H9 (cell line): ENCODE data around the gene DACH1. TPM values are rescaled to one million over a fixed set of nuclear protein-coding genes. Genes with fewer than 3 reads are reported as not detected.
A peak's percentile ranks its signal among the peaks of the same experiment; 100 is the strongest.

ENCODE experiments used
- DNase-seq: peaks from one replicate; pipeline ENCODE4 v3.0.0-alpha.2; 2017
- H2AFZ ChIP-seq: one replicate; pipeline ENCODE4 v1.6.1; 2013; ENCODE audit warnings: mild to moderate bottlenecking, low read length, control low read depth, moderate library complexity
- H2AK5ac ChIP-seq: 2 replicates; pipeline ENCODE4 v1.6.1; 2013; ENCODE audit warnings: low read length, control low read depth, mixed read lengths; ENCODE audit not compliant: insufficient read length
- H2BK120ac ChIP-seq: one replicate; pipeline ENCODE4 v1.6.1; 2013; ENCODE audit warnings: low read depth, mild to moderate bottlenecking, low read length, control low read depth, inconsistent platforms; ENCODE audit not compliant: poor library complexity, severe bottlenecking
- H2BK12ac ChIP-seq: 2 replicates; pipeline ENCODE4 v1.6.1; 2013; ENCODE audit warnings: low read length, control low read depth, mixed read lengths, low read depth; ENCODE audit not compliant: insufficient read length
- H2BK15ac ChIP-seq: 2 replicates; pipeline ENCODE4 v1.6.1; 2013; ENCODE audit warnings: low read depth, low read length, control low read depth
- H2BK20ac ChIP-seq: one replicate; pipeline ENCODE4 v1.6.1; 2013; ENCODE audit warnings: low read depth, mild to moderate bottlenecking, low read length, control low read depth, inconsistent platforms; ENCODE audit not compliant: poor library complexity, severe bottlenecking
- H2BK5ac ChIP-seq: 2 replicates; pipeline ENCODE4 v1.6.1; 2013; ENCODE audit warnings: low read length, control low read depth, mixed read lengths; ENCODE audit not compliant: insufficient read length
- H3K14ac ChIP-seq: 2 replicates; pipeline ENCODE4 v1.6.1; 2013; ENCODE audit warnings: low read length, control low read depth; ENCODE audit not compliant: insufficient read depth
- H3K18ac ChIP-seq: 2 replicates; pipeline ENCODE4 v1.6.1; 2013; ENCODE audit warnings: low read depth, mild to moderate bottlenecking, mixed read lengths, low read length, control low read depth; ENCODE audit not compliant: insufficient read length
- H3K23ac ChIP-seq: 2 replicates; pipeline ENCODE4 v1.6.1; 2013; ENCODE audit warnings: low read length, control low read depth, mixed read lengths, low read depth; ENCODE audit not compliant: insufficient read length
- H3K23me2 ChIP-seq: 2 replicates; pipeline ENCODE4 v1.6.1; 2013; ENCODE audit warnings: low read depth, mild to moderate bottlenecking, mixed read lengths, low read length, control low read depth; ENCODE audit not compliant: insufficient read length, poor library complexity, severe bottlenecking
- H3K27ac ChIP-seq: 2 replicates; pipeline ENCODE4 v1.5.1; 2013; ENCODE audit warnings: low read length, control low read depth, mixed read lengths, low read depth; ENCODE audit not compliant: insufficient read length
- H3K27me3 ChIP-seq: 2 replicates; pipeline ENCODE4 v1.6.1; 2013; ENCODE audit warnings: low read length, control low read depth, inconsistent platforms; ENCODE audit not compliant: insufficient read depth
- H3K4ac ChIP-seq: 2 replicates; pipeline ENCODE4 v1.6.1; 2013; ENCODE audit warnings: low read depth, mild to moderate bottlenecking, control low read depth, inconsistent platforms, low read length, moderate library complexity
- H3K4me1 ChIP-seq: 2 replicates; pipeline ENCODE4 v1.6.1; 2013; ENCODE audit warnings: low read length, control low read depth, inconsistent platforms; ENCODE audit not compliant: insufficient read depth
- H3K4me2 ChIP-seq: 2 replicates; pipeline ENCODE4 v1.6.1; 2013; ENCODE audit warnings: low read length, control low read depth, mixed read lengths; ENCODE audit not compliant: insufficient read length, insufficient read depth
- H3K56ac ChIP-seq: 2 replicates; pipeline ENCODE4 v1.6.1; 2013; ENCODE audit warnings: low read depth, mild to moderate bottlenecking, mixed read lengths, low read length, control low read depth; ENCODE audit not compliant: insufficient read length
- H3K79me1 ChIP-seq: 2 replicates; pipeline ENCODE4 v1.6.1; 2013; ENCODE audit warnings: low read depth, mild to moderate bottlenecking, moderate library complexity, low read length, control low read depth, inconsistent platforms; ENCODE audit not compliant: insufficient read depth, poor library complexity, severe bottlenecking
- H3K79me2 ChIP-seq: 2 replicates; pipeline ENCODE4 v1.6.1; 2013; ENCODE audit warnings: low read length, control low read depth, inconsistent platforms; ENCODE audit not compliant: insufficient read depth
- H3K9ac ChIP-seq: 2 replicates; pipeline ENCODE4 v1.6.1; 2013; ENCODE audit warnings: low read length, control low read depth, mixed read lengths; ENCODE audit not compliant: insufficient read length; ENCODE audit errors: extremely low read depth
- H3K9me3 ChIP-seq: one replicate; pipeline ENCODE4 v1.6.1; 2013; ENCODE audit warnings: low read depth, low read length, inconsistent platforms; ENCODE audit not compliant: control insufficient read depth
- H3T11ph ChIP-seq: one replicate; pipeline ENCODE4 v1.6.1; 2013; ENCODE audit warnings: mild to moderate bottlenecking, low read length, control low read depth, inconsistent platforms
- H4K20me1 ChIP-seq: one replicate; pipeline ENCODE4 v1.6.1; 2013; ENCODE audit not compliant: control insufficient read depth, insufficient read length, insufficient read depth
- H4K5ac ChIP-seq: 2 replicates; pipeline ENCODE4 v1.6.1; 2013; ENCODE audit warnings: low read depth, mild to moderate bottlenecking, mixed read lengths, low read length, control low read depth; ENCODE audit not compliant: insufficient read length
- H4K8ac ChIP-seq: replicated peaks from 2 replicates; pipeline ENCODE4 v1.6.1; 2013; ENCODE audit warnings: low read length, control low read depth, mixed read lengths, low read depth; ENCODE audit not compliant: insufficient read length
- H4K91ac ChIP-seq: 2 replicates; pipeline ENCODE4 v1.6.1; 2013; ENCODE audit warnings: low read depth, mild to moderate bottlenecking, moderate library complexity, mixed read lengths, low read length, control low read depth; ENCODE audit not compliant: insufficient read length
- H3K27ac Mint-ChIP-seq, 3 experiments: 2 replicates in 2 of 3; 3 replicates in 1 of 3; pipeline ENCODE4 v1.8.0; 2020 to 2021; ENCODE audit warnings: mixed read lengths in 3 of 3, mild to moderate bottlenecking in 1 of 3, moderate library complexity in 1 of 3
- H3K27me3 Mint-ChIP-seq: 2 replicates; pipeline ENCODE4 v1.8.0; 2021; ENCODE audit warnings: low read depth, mild to moderate bottlenecking, moderate library complexity, mixed read lengths
- H3K36me3 Mint-ChIP-seq, 3 experiments: 2 replicates in 2 of 3; 3 replicates in 1 of 3; pipeline ENCODE4 v1.8.0; 2020 to 2021; ENCODE audit warnings: low read depth in 3 of 3, mixed read lengths in 3 of 3; ENCODE audit not compliant: insufficient read depth in 1 of 3
- H3K4me1 Mint-ChIP-seq, 2 experiments: 2 replicates each; pipeline ENCODE4 v1.8.0; 2020; ENCODE audit warnings: mixed read lengths in 2 of 2
- H3K4me3 Mint-ChIP-seq, 2 experiments: 2 replicates in 1 of 2; 3 replicates in 1 of 2; pipeline ENCODE4 v1.8.0; 2020 to 2021; ENCODE audit warnings: mild to moderate bottlenecking in 2 of 2, mixed read lengths in 2 of 2, moderate library complexity in 1 of 2
- H3K9me3 Mint-ChIP-seq, 2 experiments: 2 replicates in 1 of 2; 3 replicates in 1 of 2; pipeline ENCODE4 v1.8.0; 2020; ENCODE audit warnings: mild to moderate bottlenecking in 2 of 2, mixed read lengths in 2 of 2, moderate library complexity in 1 of 2
- WGBS: extraction: QIAGEN DNeasy Blood & Tissue Kit; methylation state at CpG from one replicate; pipeline ENCODE4 v1.1.7; 2013; ENCODE audit warnings: missing lambda C conversion rate, low lambda C conversion rate, mixed read lengths; ENCODE audit not compliant: insufficient read length; ENCODE audit errors: extremely low coverage; 5-methylcytosine and 5-hydroxymethylcytosine counted together
- total RNA-seq: library from RNA; stranded (reverse); gene quantifications from 2 replicates; pipeline ENCODE4 v1.2.1, GENCODE V29; 2021
- TF ChIP-seq, protein P1 (sequence below): fragments of 200-600 bp; sonication (generic); conservative IDR thresholded peaks from 3 replicates; pipeline ENCODE4 v1.8.0; 2021; ENCODE audit warnings: antibody characterized with exemption, mild to moderate bottlenecking

DACH1 gene
- total RNA-seq, 1 experiment from 2014 or later = not detected

DNA sequence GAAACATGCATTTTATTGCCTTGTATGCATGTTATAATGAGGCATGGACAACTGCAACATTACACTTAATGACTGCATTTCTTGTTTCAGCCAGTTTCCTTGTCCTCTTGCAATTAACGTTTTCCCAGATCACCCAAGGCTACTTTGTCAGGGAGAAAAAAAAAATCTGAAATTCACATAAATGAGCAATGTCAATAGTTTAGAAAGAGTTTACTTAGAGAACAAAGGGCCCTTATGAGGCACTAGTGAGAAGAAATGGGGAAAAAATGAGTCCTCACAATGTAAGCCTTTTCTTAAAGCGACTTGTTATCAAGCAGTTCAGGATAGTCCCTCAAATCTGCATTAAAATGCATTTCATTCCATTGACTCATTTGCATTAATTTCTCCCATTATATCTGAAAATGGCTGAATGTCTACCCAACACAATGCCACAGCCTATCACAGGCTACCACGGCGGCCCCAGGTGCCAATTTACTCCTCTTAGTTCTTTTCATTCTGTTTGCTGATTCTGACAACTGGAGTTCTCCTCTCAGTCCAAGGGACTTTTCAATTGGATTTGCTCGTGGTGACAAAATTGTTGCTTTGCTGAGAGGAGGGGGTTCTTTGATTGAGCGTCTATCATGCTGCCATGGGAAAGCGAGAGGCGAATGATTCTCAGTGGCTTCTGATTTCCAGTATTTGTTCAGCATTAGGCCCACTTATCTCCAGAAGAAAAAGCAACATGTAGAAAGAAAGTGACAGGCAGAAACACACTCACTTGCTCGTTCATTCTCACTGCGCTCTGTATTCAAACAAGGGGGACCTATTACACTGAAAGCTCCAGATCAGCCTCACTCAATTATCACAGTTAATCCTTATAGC is 107.1 kb downstream of the DACH1 start:
- Mint-ChIP-seq H3K4me1 (peaks cover 28 to 36% of the 10 kb centered on the region in 2 experiments), H3K36me3 (no peaks in the 10 kb centered on the region), H3K27me3 (no peaks in the 10 kb centered on the region), H3K27ac (peak overlapping the region; percentile 78 to 83 (median 81); a peak in 6 of 7 replicates), H3K9me3 (no peaks in the 10 kb centered on the region), H3K4me3 (peak overlapping the region in 1 of 2 experiments; percentile 38; a peak in 2 of 5 replicates)
- DNase-seq = peak; percentile 35
- H3K23ac ChIP-seq = no peak overlapping the region
- WGBS = no CpG with 5 or more reads among the region's 10 CpGs
- H3K9ac ChIP-seq = no peak overlapping the region
- H3K27ac ChIP-seq = peak overlapping the region; percentile 5
- no peak overlapping the region for H2BK20ac ChIP-seq
- TF ChIP-seq, protein P1, sequence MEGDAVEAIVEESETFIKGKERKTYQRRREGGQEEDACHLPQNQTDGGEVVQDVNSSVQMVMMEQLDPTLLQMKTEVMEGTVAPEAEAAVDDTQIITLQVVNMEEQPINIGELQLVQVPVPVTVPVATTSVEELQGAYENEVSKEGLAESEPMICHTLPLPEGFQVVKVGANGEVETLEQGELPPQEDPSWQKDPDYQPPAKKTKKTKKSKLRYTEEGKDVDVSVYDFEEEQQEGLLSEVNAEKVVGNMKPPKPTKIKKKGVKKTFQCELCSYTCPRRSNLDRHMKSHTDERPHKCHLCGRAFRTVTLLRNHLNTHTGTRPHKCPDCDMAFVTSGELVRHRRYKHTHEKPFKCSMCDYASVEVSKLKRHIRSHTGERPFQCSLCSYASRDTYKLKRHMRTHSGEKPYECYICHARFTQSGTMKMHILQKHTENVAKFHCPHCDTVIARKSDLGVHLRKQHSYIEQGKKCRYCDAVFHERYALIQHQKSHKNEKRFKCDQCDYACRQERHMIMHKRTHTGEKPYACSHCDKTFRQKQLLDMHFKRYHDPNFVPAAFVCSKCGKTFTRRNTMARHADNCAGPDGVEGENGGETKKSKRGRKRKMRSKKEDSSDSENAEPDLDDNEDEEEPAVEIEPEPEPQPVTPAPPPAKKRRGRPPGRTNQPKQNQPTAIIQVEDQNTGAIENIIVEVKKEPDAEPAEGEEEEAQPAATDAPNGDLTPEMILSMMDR = no peak
- H4K20me1 ChIP-seq = no peaks in the 10 kb centered on the region
- H3T11ph ChIP-seq = no peak overlapping the region
- no peak overlapping the region for H2BK5ac ChIP-seq
- H3K27me3 ChIP-seq = no peaks in the 10 kb centered on the region
- H4K8ac ChIP-seq = no peak overlapping the region
- H3K18ac ChIP-seq = no peak overlapping the region
- H2BK12ac ChIP-seq = no peak overlapping the region
- no peak overlapping the region for H2BK15ac ChIP-seq
- no peaks in the 10 kb centered on the region for H3K79me1 ChIP-seq
- H3K4me1 ChIP-seq = peaks cover 4% of the 10 kb centered on the region; the same call in 1 of the 2 replicates
- no peak overlapping the region for H2AFZ ChIP-seq
- no peaks in the 10 kb centered on the region for H3K79me2 ChIP-seq
- H4K91ac ChIP-seq = no peak overlapping the region
- no peaks in the 10 kb centered on the region for H3K23me2 ChIP-seq
- no peak overlapping the region for H4K5ac ChIP-seq
- no peaks in the 10 kb centered on the region for H3K9me3 ChIP-seq
- peak overlapping the region; percentile 39 for H3K4me2 ChIP-seq
- H3K56ac ChIP-seq = no peak overlapping the region
- H2AK5ac ChIP-seq = no peak overlapping the region
- no peak overlapping the region for H2BK120ac ChIP-seq
- no peak overlapping the region for H3K4ac ChIP-seq
- H3K14ac ChIP-seq = no peak overlapping the region
